Neural crest cell (in vitro differentiated cells): ENCODE results near the gene OPN1SW. TPM values are rescaled to one million over a fixed set of nuclear protein-coding genes. Genes with fewer than 3 reads are reported as not detected.

Experiments
- DNase-seq: peaks from one replicate; pipeline ENCODE4 v3.0.0; 2021; ENCODE audit warnings: low read depth, mixed read lengths, low spot score
- H3K27ac Mint-ChIP-seq: one replicate; pipeline ENCODE4 v1.8.0; 2021; ENCODE audit warnings: mild to moderate bottlenecking, mixed read lengths; ENCODE audit not compliant: unreplicated experiment
- H3K27me3 Mint-ChIP-seq: 2 replicates; pipeline ENCODE4 v1.8.0; 2021; ENCODE audit warnings: low read depth, mild to moderate bottlenecking, mixed read lengths
- H3K36me3 Mint-ChIP-seq: 2 replicates; pipeline ENCODE4 v1.8.0; 2021; ENCODE audit warnings: low read depth, mild to moderate bottlenecking, mixed read lengths
- H3K4me1 Mint-ChIP-seq: 2 replicates; pipeline ENCODE4 v1.8.0; 2021; ENCODE audit warnings: mixed read lengths
- H3K4me3 Mint-ChIP-seq: one replicate; pipeline ENCODE4 v1.8.0; 2021; ENCODE audit warnings: mild to moderate bottlenecking, mixed read lengths
- H3K9me3 Mint-ChIP-seq: 2 replicates; pipeline ENCODE4 v1.8.0; 2021; ENCODE audit warnings: mixed read lengths
- CTCF ChIP-seq: fragments of 200-600 bp; sonication (generic); conservative IDR thresholded peaks from 2 replicates; pipeline ENCODE4 v1.5.0; 2021; ENCODE audit warnings: antibody characterized with exemption, mild to moderate bottlenecking
- total RNA-seq: library from RNA; stranded (reverse); gene quantifications from 2 replicates; pipeline ENCODE4 v1.2.1, GENCODE V29; 2021

Gene OPN1SW
- total RNA-seq, 1 donor from 2014 or later: not detected

- DNase-seq: no peak
- H3K9me3 Mint-ChIP-seq: peaks cover 7% of the 10 kb centered on the region
- H3K27ac Mint-ChIP-seq: no peak overlapping the region
- H3K4me3 Mint-ChIP-seq: no peak overlapping the region
- peaks cover 21% of the 10 kb centered on the region for H3K36me3 Mint-ChIP-seq
- no peak for TF ChIP-seq CTCF
- no peaks in the 10 kb centered on the region for H3K27me3 Mint-ChIP-seq
- no peaks in the 10 kb centered on the region for H3K4me1 Mint-ChIP-seq
Measured at GRCh38 chr7:128800567-128800966, 25.0 kb upstream of the OPN1SW start.

GRCh38 chr7:128799451-128799850, 23.9 kb upstream of the OPN1SW start:
- Mint-ChIP-seq H3K9me3 (peaks cover 7% of the 10 kb centered on the region), H3K27me3 (no peaks in the 10 kb centered on the region), H3K4me1 (peaks cover 7% of the 10 kb centered on the region), H3K4me3 (no peak overlapping the region), H3K36me3 (peaks cover 29% of the 10 kb centered on the region), H3K27ac (no peak overlapping the region)
- no peak for TF ChIP-seq CTCF
- DNase-seq: no peak

GRCh38 chr7:128796327-128796726, 20.7 kb upstream of the OPN1SW start:
- H3K27ac Mint-ChIP-seq: no peak overlapping the region
- peaks cover 22% of the 10 kb centered on the region for H3K4me1 Mint-ChIP-seq
- TF ChIP-seq CTCF: no peak
- no peak for DNase-seq
- peaks cover 33% of the 10 kb centered on the region for H3K36me3 Mint-ChIP-seq
- H3K4me3 Mint-ChIP-seq: peak overlapping the region; percentile 9
- no peaks in the 10 kb centered on the region for H3K27me3 Mint-ChIP-seq
- H3K9me3 Mint-ChIP-seq: peaks cover 7% of the 10 kb centered on the region

GRCh38 chr7:128795129-128795528, 19.5 kb upstream of the OPN1SW start:
- Mint-ChIP-seq H3K4me3 (peak overlapping the region; percentile 42), H3K36me3 (peaks cover 27% of the 10 kb centered on the region), H3K4me1 (peaks cover 26% of the 10 kb centered on the region), H3K9me3 (peaks cover 7% of the 10 kb centered on the region), H3K27me3 (no peaks in the 10 kb centered on the region), H3K27ac (peak overlapping the region; percentile 31)
- TF ChIP-seq CTCF: no peak
- DNase-seq: no peak

GRCh38 chr7:128794436-128794835, 18.8 kb upstream of the OPN1SW start:
- Mint-ChIP-seq H3K4me1 (peaks cover 27% of the 10 kb centered on the region), H3K36me3 (peaks cover 27% of the 10 kb centered on the region), H3K27me3 (no peaks in the 10 kb centered on the region), H3K4me3 (peak overlapping the region; percentile 42), H3K27ac (no peak overlapping the region), H3K9me3 (peaks cover 7% of the 10 kb centered on the region)
- no peak for DNase-seq
- no peak for TF ChIP-seq CTCF

DNA sequence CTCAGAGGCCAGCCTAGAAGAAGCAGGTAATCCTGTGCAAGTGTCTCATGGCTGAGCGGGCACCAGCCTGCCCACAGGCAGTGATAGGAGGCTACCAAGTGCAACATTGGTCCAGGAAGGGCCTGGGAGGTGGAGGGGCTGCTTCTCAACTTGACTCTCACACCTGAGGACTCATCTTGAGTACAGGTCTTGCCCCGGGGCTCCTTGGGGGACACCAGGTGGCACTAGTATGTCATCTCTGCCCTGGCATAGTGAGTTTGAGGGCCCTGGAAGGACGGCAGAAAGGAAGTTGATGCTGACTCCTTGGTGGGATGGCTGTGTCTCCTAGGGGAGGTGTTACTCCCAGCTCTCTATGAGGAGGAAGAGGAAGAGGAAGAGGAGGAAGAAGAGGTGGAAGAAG, 18.4 kb upstream of the OPN1SW start:
- TF ChIP-seq CTCF: no peak
- no peak for DNase-seq
- Mint-ChIP-seq H3K9me3 (peaks cover 7% of the 10 kb centered on the region), H3K27ac (peak overlapping the region; percentile 93), H3K27me3 (peaks cover 3% of the 10 kb centered on the region), H3K4me1 (peaks cover 27% of the 10 kb centered on the region), H3K4me3 (peak overlapping the region; percentile 73), H3K36me3 (peaks cover 27% of the 10 kb centered on the region)
